H9 (cell line): ENCODE results near the gene MMP17. TPM values are rescaled to one million over a fixed set of nuclear protein-coding genes. Genes with fewer than 3 reads are reported as not detected.

Experiments used
- DNase-seq: peaks from one replicate; pipeline ENCODE4 v3.0.0-alpha.2; 2017
- H2AFZ ChIP-seq: one replicate; pipeline ENCODE4 v1.6.1; 2013; ENCODE audit warnings: mild to moderate bottlenecking, low read length, control low read depth, moderate library complexity
- H2AK5ac ChIP-seq: 2 replicates; pipeline ENCODE4 v1.6.1; 2013; ENCODE audit warnings: low read length, control low read depth, mixed read lengths; ENCODE audit not compliant: insufficient read length
- H2BK120ac ChIP-seq: one replicate; pipeline ENCODE4 v1.6.1; 2013; ENCODE audit warnings: low read depth, mild to moderate bottlenecking, low read length, control low read depth, inconsistent platforms; ENCODE audit not compliant: poor library complexity, severe bottlenecking
- H2BK12ac ChIP-seq: 2 replicates; pipeline ENCODE4 v1.6.1; 2013; ENCODE audit warnings: low read length, control low read depth, mixed read lengths, low read depth; ENCODE audit not compliant: insufficient read length
- H2BK15ac ChIP-seq: 2 replicates; pipeline ENCODE4 v1.6.1; 2013; ENCODE audit warnings: low read depth, low read length, control low read depth
- H2BK20ac ChIP-seq: one replicate; pipeline ENCODE4 v1.6.1; 2013; ENCODE audit warnings: low read depth, mild to moderate bottlenecking, low read length, control low read depth, inconsistent platforms; ENCODE audit not compliant: poor library complexity, severe bottlenecking
- H2BK5ac ChIP-seq: 2 replicates; pipeline ENCODE4 v1.6.1; 2013; ENCODE audit warnings: low read length, control low read depth, mixed read lengths; ENCODE audit not compliant: insufficient read length
- H3K14ac ChIP-seq: 2 replicates; pipeline ENCODE4 v1.6.1; 2013; ENCODE audit warnings: low read length, control low read depth; ENCODE audit not compliant: insufficient read depth
- H3K18ac ChIP-seq: 2 replicates; pipeline ENCODE4 v1.6.1; 2013; ENCODE audit warnings: low read depth, mild to moderate bottlenecking, mixed read lengths, low read length, control low read depth; ENCODE audit not compliant: insufficient read length
- H3K23ac ChIP-seq: 2 replicates; pipeline ENCODE4 v1.6.1; 2013; ENCODE audit warnings: low read length, control low read depth, mixed read lengths, low read depth; ENCODE audit not compliant: insufficient read length
- H3K23me2 ChIP-seq: 2 replicates; pipeline ENCODE4 v1.6.1; 2013; ENCODE audit warnings: low read depth, mild to moderate bottlenecking, mixed read lengths, low read length, control low read depth; ENCODE audit not compliant: insufficient read length, poor library complexity, severe bottlenecking
- H3K27ac ChIP-seq: 2 replicates; pipeline ENCODE4 v1.5.1; 2013; ENCODE audit warnings: low read length, control low read depth, mixed read lengths, low read depth; ENCODE audit not compliant: insufficient read length
- H3K27me3 ChIP-seq: 2 replicates; pipeline ENCODE4 v1.6.1; 2013; ENCODE audit warnings: low read length, control low read depth, inconsistent platforms; ENCODE audit not compliant: insufficient read depth
- H3K4ac ChIP-seq: 2 replicates; pipeline ENCODE4 v1.6.1; 2013; ENCODE audit warnings: low read depth, mild to moderate bottlenecking, control low read depth, inconsistent platforms, low read length, moderate library complexity
- H3K4me1 ChIP-seq: 2 replicates; pipeline ENCODE4 v1.6.1; 2013; ENCODE audit warnings: low read length, control low read depth, inconsistent platforms; ENCODE audit not compliant: insufficient read depth
- H3K4me2 ChIP-seq: 2 replicates; pipeline ENCODE4 v1.6.1; 2013; ENCODE audit warnings: low read length, control low read depth, mixed read lengths; ENCODE audit not compliant: insufficient read length, insufficient read depth
- H3K56ac ChIP-seq: 2 replicates; pipeline ENCODE4 v1.6.1; 2013; ENCODE audit warnings: low read depth, mild to moderate bottlenecking, mixed read lengths, low read length, control low read depth; ENCODE audit not compliant: insufficient read length
- H3K79me1 ChIP-seq: 2 replicates; pipeline ENCODE4 v1.6.1; 2013; ENCODE audit warnings: low read depth, mild to moderate bottlenecking, moderate library complexity, low read length, control low read depth, inconsistent platforms; ENCODE audit not compliant: insufficient read depth, poor library complexity, severe bottlenecking
- H3K79me2 ChIP-seq: 2 replicates; pipeline ENCODE4 v1.6.1; 2013; ENCODE audit warnings: low read length, control low read depth, inconsistent platforms; ENCODE audit not compliant: insufficient read depth
- H3K9ac ChIP-seq: 2 replicates; pipeline ENCODE4 v1.6.1; 2013; ENCODE audit warnings: low read length, control low read depth, mixed read lengths; ENCODE audit not compliant: insufficient read length; ENCODE audit errors: extremely low read depth
- H3K9me3 ChIP-seq: one replicate; pipeline ENCODE4 v1.6.1; 2013; ENCODE audit warnings: low read depth, low read length, inconsistent platforms; ENCODE audit not compliant: control insufficient read depth
- H3T11ph ChIP-seq: one replicate; pipeline ENCODE4 v1.6.1; 2013; ENCODE audit warnings: mild to moderate bottlenecking, low read length, control low read depth, inconsistent platforms
- H4K20me1 ChIP-seq: one replicate; pipeline ENCODE4 v1.6.1; 2013; ENCODE audit not compliant: control insufficient read depth, insufficient read length, insufficient read depth
- H4K5ac ChIP-seq: 2 replicates; pipeline ENCODE4 v1.6.1; 2013; ENCODE audit warnings: low read depth, mild to moderate bottlenecking, mixed read lengths, low read length, control low read depth; ENCODE audit not compliant: insufficient read length
- H4K8ac ChIP-seq: replicated peaks from 2 replicates; pipeline ENCODE4 v1.6.1; 2013; ENCODE audit warnings: low read length, control low read depth, mixed read lengths, low read depth; ENCODE audit not compliant: insufficient read length
- H4K91ac ChIP-seq: 2 replicates; pipeline ENCODE4 v1.6.1; 2013; ENCODE audit warnings: low read depth, mild to moderate bottlenecking, moderate library complexity, mixed read lengths, low read length, control low read depth; ENCODE audit not compliant: insufficient read length
- H3K27ac Mint-ChIP-seq, 3 experiments: 2 replicates in 2 of 3; 3 replicates in 1 of 3; pipeline ENCODE4 v1.8.0; 2020 to 2021; ENCODE audit warnings: mixed read lengths in 3 of 3, mild to moderate bottlenecking in 1 of 3, moderate library complexity in 1 of 3
- H3K27me3 Mint-ChIP-seq: 2 replicates; pipeline ENCODE4 v1.8.0; 2021; ENCODE audit warnings: low read depth, mild to moderate bottlenecking, moderate library complexity, mixed read lengths
- H3K36me3 Mint-ChIP-seq, 3 experiments: 2 replicates in 2 of 3; 3 replicates in 1 of 3; pipeline ENCODE4 v1.8.0; 2020 to 2021; ENCODE audit warnings: low read depth in 3 of 3, mixed read lengths in 3 of 3; ENCODE audit not compliant: insufficient read depth in 1 of 3
- H3K4me1 Mint-ChIP-seq, 2 experiments: 2 replicates each; pipeline ENCODE4 v1.8.0; 2020; ENCODE audit warnings: mixed read lengths in 2 of 2
- H3K4me3 Mint-ChIP-seq, 2 experiments: 2 replicates in 1 of 2; 3 replicates in 1 of 2; pipeline ENCODE4 v1.8.0; 2020 to 2021; ENCODE audit warnings: mild to moderate bottlenecking in 2 of 2, mixed read lengths in 2 of 2, moderate library complexity in 1 of 2
- H3K9me3 Mint-ChIP-seq, 2 experiments: 2 replicates in 1 of 2; 3 replicates in 1 of 2; pipeline ENCODE4 v1.8.0; 2020; ENCODE audit warnings: mild to moderate bottlenecking in 2 of 2, mixed read lengths in 2 of 2, moderate library complexity in 1 of 2
- CTCF ChIP-seq: fragments of 200-600 bp; sonication (generic); conservative IDR thresholded peaks from 3 replicates; pipeline ENCODE4 v1.8.0; 2021; ENCODE audit warnings: antibody characterized with exemption, mild to moderate bottlenecking
- WGBS: extraction: QIAGEN DNeasy Blood & Tissue Kit; methylation state at CpG from one replicate; pipeline ENCODE4 v1.1.7; 2013; ENCODE audit warnings: missing lambda C conversion rate, low lambda C conversion rate, mixed read lengths; ENCODE audit not compliant: insufficient read length; ENCODE audit errors: extremely low coverage; 5-methylcytosine and 5-hydroxymethylcytosine counted together
- total RNA-seq: library from RNA; stranded (reverse); gene quantifications from 2 replicates; pipeline ENCODE4 v1.2.1, GENCODE V29; 2021

MMP17 gene
- total RNA-seq, 1 experiment from 2014 or later = 14.8 TPM

GRCh38 chr12:131830335-131830913, 2.2 kb downstream of the MMP17 start:
- H4K91ac ChIP-seq = no peak overlapping the region
- no peak overlapping the region for H2BK120ac ChIP-seq
- no peak overlapping the region for H3T11ph ChIP-seq
- no peak overlapping the region for H3K27ac Mint-ChIP-seq
- no peak overlapping the region for H3K18ac ChIP-seq
- H3K4ac ChIP-seq = no peak overlapping the region
- peaks cover 3% of the 10 kb centered on the region for H4K20me1 ChIP-seq
- no peak overlapping the region for H3K27ac ChIP-seq
- H3K79me2 ChIP-seq = no peaks in the 10 kb centered on the region; the same call in 1 of the 2 replicates
- peaks cover 2 to 24% of the 10 kb centered on the region in 2 experiments; a peak in 3 of 4 replicates for H3K4me1 Mint-ChIP-seq
- H3K56ac ChIP-seq = no peak overlapping the region
- H3K36me3 Mint-ChIP-seq = peaks cover 0 to 2% (median 0%) of the 10 kb centered on the region in 3 experiments; a peak in 1 of 7 replicates
- H3K27me3 Mint-ChIP-seq = peaks cover 50% of the 10 kb centered on the region
- H3K4me2 ChIP-seq = peak overlapping the region; percentile 79
- no peak overlapping the region for H2AFZ ChIP-seq
- H3K9me3 Mint-ChIP-seq = no peaks in the 10 kb centered on the region
- H3K4me3 Mint-ChIP-seq = peak overlapping the region; percentile 53 to 78
- H2BK12ac ChIP-seq = no peak overlapping the region
- H3K14ac ChIP-seq = no peak overlapping the region; the same call in 1 of the 2 replicates
- no peaks in the 10 kb centered on the region for H3K4me1 ChIP-seq
- H3K79me1 ChIP-seq = no peaks in the 10 kb centered on the region
- no peak overlapping the region for H2BK5ac ChIP-seq
- H4K5ac ChIP-seq = no peak overlapping the region
- no peaks in the 10 kb centered on the region; the same call in 1 of the 2 replicates for H3K27me3 ChIP-seq
- no peak overlapping the region for H2AK5ac ChIP-seq
- DNase-seq = peak; percentile 76
- no peak overlapping the region for H3K9ac ChIP-seq
- no peak overlapping the region for H2BK15ac ChIP-seq
- H4K8ac ChIP-seq = no peak overlapping the region
- WGBS = no CpG with 5 or more reads among the region's 50 CpGs
- H3K23me2 ChIP-seq = peaks cover 21% of the 10 kb centered on the region
- no peak overlapping the region for H3K23ac ChIP-seq
- H3K9me3 ChIP-seq = no peaks in the 10 kb centered on the region
- peak; percentile 57 for TF ChIP-seq CTCF
- H2BK20ac ChIP-seq = no peak overlapping the region
